HG03469 (cell line): Measurements from ENCODE around the gene ENDOD1.
"Not testable (repeated sequence)": the region's sequence is repeated elsewhere in the genome, so short reads cannot be mapped to it uniquely, and the experiment has no call there.

Experiments used
- ATAC-seq: cut with Tn5 transposase; IDR thresholded peaks from one replicate; pipeline ENCODE4 v1.9.1; 2021; ENCODE audit warnings: mild to moderate bottlenecking, moderate library complexity, moderate number of reproducible peaks; ENCODE audit not compliant: unreplicated experiment

The ENDOD1 gene

GRCh38 chr11:95101935-95102334 lies 12.3 kb downstream of the ENDOD1 start:
- no peak for ATAC-seq

- ATAC-seq: no peak
Measured at GRCh38 chr11:95102733-95103132, 13.1 kb downstream of the ENDOD1 start.

- no peak for ATAC-seq
Measured at GRCh38 chr11:95103701-95104100, 14.1 kb downstream of the ENDOD1 start.

GRCh38 chr11:95104121-95104830 lies 14.6 kb downstream of the ENDOD1 start:
- ATAC-seq: no peak

GRCh38 chr11:95104856-95105255 lies 15.2 kb downstream of the ENDOD1 start:
- no peak for ATAC-seq

- no peak for ATAC-seq
Measured at GRCh38 chr11:95108159-95108611, 18.5 kb downstream of the ENDOD1 start.

- no peak for ATAC-seq
Measured at GRCh38 chr11:95108671-95109551, 19.3 kb downstream of the ENDOD1 start.

- ATAC-seq: not testable (repeated sequence)
Measured at GRCh38 chr11:95111471-95111870, 21.8 kb downstream of the ENDOD1 start.

GRCh38 chr11:95111923-95112540 lies 22.4 kb downstream of the ENDOD1 start:
- ATAC-seq: no peak

GRCh38 chr11:95115597-95115996 lies 26.0 kb downstream of the ENDOD1 start:
- ATAC-seq: no peak

- no peak for ATAC-seq
Measured at GRCh38 chr11:95119361-95120060, 29.9 kb downstream of the ENDOD1 start.

GRCh38 chr11:95121698-95122097 lies 32.1 kb downstream of the ENDOD1 start:
- ATAC-seq: no peak

- ATAC-seq: no peak
Measured at GRCh38 chr11:95123556-95123955, 33.9 kb downstream of the ENDOD1 start.

GRCh38 chr11:95128602-95129001 lies 39.0 kb downstream of the ENDOD1 start:
- no peak for ATAC-seq

- ATAC-seq: no peak
Measured at GRCh38 chr11:95132956-95133355, 43.3 kb downstream of the ENDOD1 start.

GRCh38 chr11:95134491-95134890 lies 44.8 kb downstream of the ENDOD1 start:
- ATAC-seq: no peak

- ATAC-seq: no peak
Measured at GRCh38 chr11:95135155-95135554, 45.5 kb downstream of the ENDOD1 start.

GRCh38 chr11:95135880-95136279 lies 46.2 kb downstream of the ENDOD1 start:
- no peak for ATAC-seq

- ATAC-seq: not testable (repeated sequence)
Measured at GRCh38 chr11:95136747-95137146, 47.1 kb downstream of the ENDOD1 start.

- ATAC-seq: no peak
Measured at GRCh38 chr11:95137299-95137698, 47.7 kb downstream of the ENDOD1 start.

GRCh38 chr11:95138448-95138847 lies 48.8 kb downstream of the ENDOD1 start:
- peak; percentile 84 for ATAC-seq
